ENCODE data around the gene MAP3K21.

- TF ChIP-seq CTCF (IDR thresholded peaks at IDR 0.05) (no peak), POLR2AphosphoS5 (IDR thresholded peaks at IDR 0.05) (no peak), POLR2A (IDR thresholded peaks at IDR 0.05) (no peak), EP300 (IDR thresholded peaks at IDR 0.05) (no peak)
Measured at GRCh38 chr1:233340966-233341516, 13.5 kb downstream of the MAP3K21 start.

Data from stomach (tissue), 4 donors.